Measurements from ENCODE around the gene ELMO3. TPM values are rescaled to one million over a fixed set of nuclear protein-coding genes. Genes with fewer than 3 reads are reported as not detected.

The ELMO3 gene
- total and polyA plus RNA-seq, 2 of the 4 experiments (the other 2 are of a cell fraction), result 0.36 to 1.6 TPM

DNA sequence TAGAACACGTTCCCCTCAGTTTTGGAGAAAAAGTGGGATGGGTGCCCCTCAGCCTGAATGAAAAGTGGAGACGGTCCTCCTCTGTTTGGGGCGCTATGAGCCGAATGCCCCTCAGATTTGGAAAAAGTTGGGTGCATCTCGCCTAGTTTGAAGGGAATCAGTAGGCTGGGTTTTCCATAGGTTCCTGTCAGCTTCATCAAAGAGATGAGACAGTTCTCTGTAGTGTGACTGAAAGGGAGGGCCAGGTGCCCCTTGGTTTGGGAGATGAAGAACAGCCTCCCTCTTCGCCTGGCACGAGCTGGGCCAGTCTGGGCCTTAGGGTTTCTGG is 49.1 kb downstream of the ELMO3 start (continued):
- TF ChIP-seq, protein P1, sequence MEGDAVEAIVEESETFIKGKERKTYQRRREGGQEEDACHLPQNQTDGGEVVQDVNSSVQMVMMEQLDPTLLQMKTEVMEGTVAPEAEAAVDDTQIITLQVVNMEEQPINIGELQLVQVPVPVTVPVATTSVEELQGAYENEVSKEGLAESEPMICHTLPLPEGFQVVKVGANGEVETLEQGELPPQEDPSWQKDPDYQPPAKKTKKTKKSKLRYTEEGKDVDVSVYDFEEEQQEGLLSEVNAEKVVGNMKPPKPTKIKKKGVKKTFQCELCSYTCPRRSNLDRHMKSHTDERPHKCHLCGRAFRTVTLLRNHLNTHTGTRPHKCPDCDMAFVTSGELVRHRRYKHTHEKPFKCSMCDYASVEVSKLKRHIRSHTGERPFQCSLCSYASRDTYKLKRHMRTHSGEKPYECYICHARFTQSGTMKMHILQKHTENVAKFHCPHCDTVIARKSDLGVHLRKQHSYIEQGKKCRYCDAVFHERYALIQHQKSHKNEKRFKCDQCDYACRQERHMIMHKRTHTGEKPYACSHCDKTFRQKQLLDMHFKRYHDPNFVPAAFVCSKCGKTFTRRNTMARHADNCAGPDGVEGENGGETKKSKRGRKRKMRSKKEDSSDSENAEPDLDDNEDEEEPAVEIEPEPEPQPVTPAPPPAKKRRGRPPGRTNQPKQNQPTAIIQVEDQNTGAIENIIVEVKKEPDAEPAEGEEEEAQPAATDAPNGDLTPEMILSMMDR (conservative IDR thresholded peaks at IDR 0.05; ENCODE audit: low read depth, low read length), result no peak
- no peak for TF ChIP-seq SMC3 (IDR thresholded peaks at IDR 0.05; ENCODE audit: low read depth, low read length)
- no peak for TF ChIP-seq RCOR1 (IDR thresholded peaks at IDR 0.05; ENCODE audit: insufficient replicate concordance, low read length)
- TF ChIP-seq CHD1 (IDR thresholded peaks at IDR 0.05; ENCODE audit: low read depth, low read length), result no peak
- no peak for TF ChIP-seq NFE2L2 (IDR thresholded peaks at IDR 0.05; ENCODE audit: low read depth, low read length)

All from IMR-90 (cell line).